HEK293 (cell line): ENCODE measurements around the gene C9orf72.

Experiments used
- CTCF ChIA-PET: fragments of 350-600 bp; formaldehyde crosslinking; extraction: SDS; loops from one replicate; lab custom pipeline; 2021; ENCODE audit warnings: antibody characterized with exemption; lab: Yijun Ruan, JAX
- POLR2A ChIA-PET: fragments of 300-600 bp; formaldehyde crosslinking; extraction: SDS; loops from one replicate; lab custom pipeline; 2020; ENCODE audit warnings: antibody characterized with exemption, inconsistent platforms; lab: Yijun Ruan, JAX
- H3K27ac ChIP-seq: fragments of 200-500 bp; sonication (Bioruptor generic); 2 replicates; pipeline ENCODE4 v1.5.1; 2014; ENCODE audit warnings: low read depth, low read length, control low read depth, inconsistent platforms; ENCODE audit errors: extremely low read depth
- H3K36me3 ChIP-seq, 2 experiments: fragments of 200-500 bp in 1 of 2; sonication (Bioruptor generic) in 1 of 2; 1 replicate in 1 of 2; 2 replicates in 1 of 2; pipeline ENCODE4 v1.5.1; 2014 to 2017; ENCODE audit warnings: inconsistent platforms in 2 of 2, low read length in 2 of 2; ENCODE audit not compliant: control insufficient read depth in 2 of 2, insufficient read depth in 1 of 2
- H3K4me1 ChIP-seq: fragments of 200-500 bp; sonication (Bioruptor generic); 2 replicates; pipeline ENCODE4 v1.5.1; 2014; ENCODE audit warnings: mild to moderate bottlenecking, low read length, inconsistent platforms; ENCODE audit not compliant: control insufficient read depth, insufficient read depth
- H3K4me3 ChIP-seq: 2 replicates; pipeline ENCODE4 v1.5.1; 2011; ENCODE audit warnings: low read depth, mild to moderate bottlenecking, control low read depth, low read length, moderate library complexity
- H3K9me3 ChIP-seq: fragments of 200-500 bp; sonication (Bioruptor generic); 2 replicates; pipeline ENCODE4 v1.5.1; 2014; ENCODE audit warnings: low read depth, low read length, inconsistent platforms; ENCODE audit not compliant: control insufficient read depth, insufficient read depth
- GLI2 ChIP-seq: fragments of 450-650 bp; formaldehyde crosslinking; IDR thresholded peaks from 2 replicates; pipeline ENCODE4; 2017; ENCODE audit warnings: missing biosample characterization, missing genetic modification characterization, low read depth, borderline replicate concordance
- HOXA7 ChIP-seq: sonication (generic); formaldehyde crosslinking; IDR thresholded peaks from 2 replicates; pipeline ENCODE4 v1.8.1; 2022; ENCODE audit warnings: missing genetic modification reagents, borderline replicate concordance
- INSM2 ChIP-seq: fragments of 450-650 bp; formaldehyde crosslinking; IDR thresholded peaks from 2 replicates; pipeline ENCODE4 v1.5.1; 2016; ENCODE audit warnings: missing biosample characterization, missing genetic modification characterization
- KLF1 ChIP-seq: fragments of 450-650 bp; formaldehyde crosslinking; IDR thresholded peaks from 2 replicates; pipeline ENCODE4 v1.5.1; 2016; ENCODE audit warnings: missing biosample characterization, missing genetic modification characterization
- MYNN ChIP-seq: fragments of 450-650 bp; formaldehyde crosslinking; IDR thresholded peaks from 2 replicates; pipeline ENCODE4 v1.5.1; 2016; ENCODE audit warnings: missing biosample characterization, missing genetic modification characterization, borderline replicate concordance
- PATZ1 ChIP-seq: fragments of 450-650 bp; formaldehyde crosslinking; IDR thresholded peaks from 2 replicates; pipeline ENCODE4 v1.5.1; 2016; ENCODE audit warnings: missing biosample characterization, missing genetic modification characterization
- ZBTB17 ChIP-seq: fragments of 450-650 bp; formaldehyde crosslinking; IDR thresholded peaks from 2 replicates; pipeline ENCODE4 v1.5.1; 2016; ENCODE audit warnings: missing biosample characterization, missing genetic modification characterization
- ZBTB20 ChIP-seq: fragments of 450-650 bp; formaldehyde crosslinking; IDR thresholded peaks from 2 replicates; pipeline ENCODE4 v1.5.1; 2016; ENCODE audit warnings: missing biosample characterization, missing genetic modification characterization
- ZBTB6 ChIP-seq: fragments of 450-650 bp; formaldehyde crosslinking; IDR thresholded peaks from 2 replicates; pipeline ENCODE4 v1.5.1; 2017; ENCODE audit warnings: missing biosample characterization, missing genetic modification characterization
- ZEB2 ChIP-seq: fragments of 450-650 bp; formaldehyde crosslinking; IDR thresholded peaks from 2 replicates; pipeline ENCODE4 v1.5.1; 2016; ENCODE audit warnings: missing biosample characterization, missing genetic modification characterization
- ZFP3 ChIP-seq: fragments of 450-650 bp; formaldehyde crosslinking; IDR thresholded peaks from 2 replicates; pipeline ENCODE4 v1.5.1; 2016; ENCODE audit warnings: low read depth, missing biosample characterization, missing genetic modification characterization
- ZFP41 ChIP-seq: fragments of 450-650 bp; formaldehyde crosslinking; IDR thresholded peaks from 2 replicates; pipeline ENCODE4 v1.5.1; 2016; ENCODE audit warnings: missing biosample characterization, missing genetic modification characterization, borderline replicate concordance
- ZFP69B ChIP-seq: fragments of 450-650 bp; formaldehyde crosslinking; IDR thresholded peaks from 2 replicates; pipeline ENCODE4 v1.5.1; 2016; ENCODE audit warnings: missing biosample characterization, missing genetic modification characterization
- ZIC2 ChIP-seq: fragments of 450-650 bp; formaldehyde crosslinking; IDR thresholded peaks from 2 replicates; pipeline ENCODE4 v1.5.1; 2016; ENCODE audit warnings: missing biosample characterization, missing genetic modification characterization
- ZNF239 ChIP-seq: fragments of 450-650 bp; formaldehyde crosslinking; IDR thresholded peaks from 2 replicates; pipeline ENCODE4 v1.5.1; 2016; ENCODE audit warnings: missing biosample characterization, missing genetic modification characterization
- ZNF266 ChIP-seq: fragments of 450-650 bp; formaldehyde crosslinking; IDR thresholded peaks from 2 replicates; pipeline ENCODE4 v1.5.1; 2016; ENCODE audit warnings: missing biosample characterization, missing genetic modification characterization, low read depth
- ZNF292 ChIP-seq: fragments of 450-650 bp; formaldehyde crosslinking; IDR thresholded peaks from 2 replicates; pipeline ENCODE4 v1.5.1; 2016; ENCODE audit warnings: low read depth, missing biosample characterization, missing genetic modification characterization, borderline replicate concordance
- ZNF416 ChIP-seq: fragments of 450-650 bp; formaldehyde crosslinking; IDR thresholded peaks from 2 replicates; pipeline ENCODE4 v1.5.1; 2016; ENCODE audit warnings: missing biosample characterization, missing genetic modification characterization
- ZNF433 ChIP-seq: fragments of 450-650 bp; formaldehyde crosslinking; IDR thresholded peaks from 2 replicates; pipeline ENCODE4 v1.5.1; 2016; ENCODE audit warnings: missing biosample characterization, missing genetic modification characterization, low read depth
- ZNF488 ChIP-seq: fragments of 450-650 bp; formaldehyde crosslinking; IDR thresholded peaks from 2 replicates; pipeline ENCODE4 v1.5.1; 2016; ENCODE audit warnings: missing biosample characterization, missing genetic modification characterization
- ZNF501 ChIP-seq: fragments of 450-650 bp; formaldehyde crosslinking; IDR thresholded peaks from 2 replicates; pipeline ENCODE4 v1.5.1; 2016; ENCODE audit warnings: missing biosample characterization, missing genetic modification characterization
- ZNF514 ChIP-seq: fragments of 450-650 bp; formaldehyde crosslinking; IDR thresholded peaks from 2 replicates; pipeline ENCODE4 v1.5.1; 2016; ENCODE audit warnings: missing biosample characterization, missing genetic modification characterization
- ZNF529 ChIP-seq: fragments of 450-650 bp; formaldehyde crosslinking; IDR thresholded peaks from 2 replicates; pipeline ENCODE4 v1.5.1; 2017; ENCODE audit warnings: missing genetic modification characterization, missing biosample characterization; ENCODE audit not compliant: insufficient replicate concordance
- ZNF571 ChIP-seq: fragments of 450-650 bp; formaldehyde crosslinking; IDR thresholded peaks from 2 replicates; pipeline ENCODE4 v1.5.0; 2017; ENCODE audit warnings: missing biosample characterization, missing genetic modification characterization
- ZNF585B ChIP-seq: fragments of 450-650 bp; formaldehyde crosslinking; IDR thresholded peaks from 2 replicates; pipeline ENCODE4 v1.5.1; 2016; ENCODE audit warnings: missing biosample characterization, missing genetic modification characterization
- ZNF626 ChIP-seq: fragments of 450-650 bp; sonication (Bioruptor Pico); formaldehyde crosslinking; IDR thresholded peaks from 2 replicates; pipeline ENCODE4 v1.5.1; 2018; ENCODE audit warnings: missing biosample characterization, missing genetic modification characterization, inconsistent platforms
- ZNF664 ChIP-seq: fragments of 450-650 bp; formaldehyde crosslinking; IDR thresholded peaks from 2 replicates; pipeline ENCODE4 v1.5.1; 2016; ENCODE audit warnings: missing biosample characterization, missing genetic modification characterization
- ZNF777 ChIP-seq: fragments of 450-650 bp; formaldehyde crosslinking; IDR thresholded peaks from 2 replicates; pipeline ENCODE4 v1.5.1; 2017; ENCODE audit warnings: missing biosample characterization, missing genetic modification characterization, borderline replicate concordance
- ZSCAN18 ChIP-seq: fragments of 450-650 bp; formaldehyde crosslinking; IDR thresholded peaks from 2 replicates; pipeline ENCODE4 v1.5.1; 2016; ENCODE audit warnings: missing biosample characterization, missing genetic modification characterization
- TF ChIP-seq, protein P1 (sequence below): fragments of 450-650 bp; formaldehyde crosslinking; IDR thresholded peaks from 2 replicates; pipeline ENCODE4 v1.5.1; 2017; ENCODE audit warnings: missing biosample characterization, missing genetic modification characterization

The C9orf72 gene

GRCh38 chr9:27618066-27618465 lies 44.8 kb upstream of the C9orf72 start:
- H3K4me3 ChIP-seq: no peak overlapping the region
- H3K4me1 ChIP-seq: no peaks in the 10 kb centered on the region
- H3K36me3 ChIP-seq: no peaks in the 10 kb centered on the region
- CTCF ChIA-PET: no interaction called here
- no peak overlapping the region for H3K27ac ChIP-seq
- no peaks in the 10 kb centered on the region for H3K9me3 ChIP-seq
- POLR2A ChIA-PET: no interaction called here
- TF ChIP-seq MYNN (tag by site-specific recombination) (no peak), INSM2 (tag by site-specific recombination) (no peak), ZNF266 (tag by site-specific recombination) (no peak), ZNF571 (no peak), ZBTB20 (tag by site-specific recombination) (no peak), KLF1 (tag by site-specific recombination) (no peak), GLI2 (tag by site-specific recombination) (no peak), ZBTB6 (tag by site-specific recombination) (no peak), ZNF239 (no peak), ZBTB17 (no peak), HOXA7 (CRISPR knock-in tag) (no peak), ZNF488 (no peak), ZNF416 (no peak), ZNF529 (tag by site-specific recombination) (no peak), ZFP41 (tag by site-specific recombination) (no peak), ZNF292 (no peak)
- TF ChIP-seq, protein P1, sequence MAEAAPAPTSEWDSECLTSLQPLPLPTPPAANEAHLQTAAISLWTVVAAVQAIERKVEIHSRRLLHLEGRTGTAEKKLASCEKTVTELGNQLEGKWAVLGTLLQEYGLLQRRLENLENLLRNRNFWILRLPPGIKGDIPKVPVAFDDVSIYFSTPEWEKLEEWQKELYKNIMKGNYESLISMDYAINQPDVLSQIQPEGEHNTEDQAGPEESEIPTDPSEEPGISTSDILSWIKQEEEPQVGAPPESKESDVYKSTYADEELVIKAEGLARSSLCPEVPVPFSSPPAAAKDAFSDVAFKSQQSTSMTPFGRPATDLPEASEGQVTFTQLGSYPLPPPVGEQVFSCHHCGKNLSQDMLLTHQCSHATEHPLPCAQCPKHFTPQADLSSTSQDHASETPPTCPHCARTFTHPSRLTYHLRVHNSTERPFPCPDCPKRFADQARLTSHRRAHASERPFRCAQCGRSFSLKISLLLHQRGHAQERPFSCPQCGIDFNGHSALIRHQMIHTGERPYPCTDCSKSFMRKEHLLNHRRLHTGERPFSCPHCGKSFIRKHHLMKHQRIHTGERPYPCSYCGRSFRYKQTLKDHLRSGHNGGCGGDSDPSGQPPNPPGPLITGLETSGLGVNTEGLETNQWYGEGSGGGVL (tag by site-specific recombination): no peak

GRCh38 chr9:27614551-27614950 lies 41.3 kb upstream of the C9orf72 start:
- CTCF ChIA-PET: no interaction called here
- H3K9me3 ChIP-seq: no peaks in the 10 kb centered on the region
- H3K36me3 ChIP-seq: no peaks in the 10 kb centered on the region
- H3K4me1 ChIP-seq: no peaks in the 10 kb centered on the region
- POLR2A ChIA-PET: no interaction called here
- H3K4me3 ChIP-seq: no peak overlapping the region
- no peak overlapping the region for H3K27ac ChIP-seq
- TF ChIP-seq HOXA7 (CRISPR knock-in tag) (no peak), ZNF664 (no peak), ZEB2 (tag by site-specific recombination) (no peak), ZFP3 (tag by site-specific recombination) (no peak), ZNF585B (no peak), ZFP69B (tag by site-specific recombination) (no peak), ZNF514 (tag by site-specific recombination) (no peak), ZNF501 (no peak), ZNF433 (tag by site-specific recombination) (no peak), ZNF777 (tag by site-specific recombination) (no peak), PATZ1 (no peak), ZSCAN18 (tag by site-specific recombination) (no peak), ZNF626 (tag by site-specific recombination) (no peak), ZIC2 (tag by site-specific recombination) (no peak)
